Kidney (tissue), 14 donors: ENCODE measurements around the gene PLXNB1. TPM values are rescaled to one million over a fixed set of nuclear protein-coding genes. Genes with fewer than 3 reads are reported as not detected.
A peak's percentile ranks its signal among the peaks of the same experiment; 100 is the strongest.

ENCODE experiments used
- DNase-seq, 5 donors: peaks; one replicate each; pipeline ENCODE4 v3.0.0-alpha.2; 2013 to 2020
- FAIRE-seq: peaks from 2 replicates; lab custom pipeline; 2012; peaks lifted over from hg19 to GRCh38; lab: Jason Lieb, UNC
- H3K27ac ChIP-seq, 2 donors: one replicate each; pipeline ENCODE4 v1.7.0; 2013; ENCODE audit warnings: low read depth in 2 of 2, low read length in 2 of 2, inconsistent platforms in 1 of 2
- H3K27me3 ChIP-seq: one replicate; pipeline ENCODE4 v1.7.1; 2013; ENCODE audit warnings: low read length, inconsistent platforms; ENCODE audit not compliant: control insufficient read depth, insufficient read depth
- H3K36me3 ChIP-seq, 3 donors: one replicate each; pipeline versions ENCODE4 v1.7.0 to v1.7.1; 2013; ENCODE audit warnings: low read length in 3 of 3, control low read depth in 1 of 3, inconsistent platforms in 1 of 3; ENCODE audit not compliant: insufficient read depth in 3 of 3, control insufficient read depth in 2 of 3
- H3K4me1 ChIP-seq, 3 donors: one replicate each; pipeline versions ENCODE4 v1.7.0 to v1.7.1; 2013; ENCODE audit warnings: low read length in 3 of 3, inconsistent platforms in 1 of 3, low read depth in 1 of 3; ENCODE audit not compliant: control insufficient read depth in 2 of 3, insufficient read depth in 2 of 3
- H3K4me3 ChIP-seq, 3 donors: one replicate each; pipeline versions ENCODE4 v1.7.0 to v1.8.1; 2013; ENCODE audit warnings: low read length in 3 of 3, control low read depth in 1 of 3, inconsistent platforms in 1 of 3
- H3K9ac ChIP-seq, 3 donors: one replicate each; pipeline versions ENCODE4 v1.7.0 to v1.7.1; 2013; ENCODE audit warnings: low read length in 3 of 3, control low read depth in 1 of 3, inconsistent platforms in 1 of 3
- H3K9me3 ChIP-seq, 3 donors: one replicate each; pipeline versions ENCODE4 v1.7.0 to v1.7.1; 2013; ENCODE audit warnings: low read length in 3 of 3, control low read depth in 1 of 3, inconsistent platforms in 1 of 3; ENCODE audit not compliant: control insufficient read depth in 2 of 3, insufficient read depth in 1 of 3
- intact Hi-C: fragments of 100-400 bp; cut with DNase I; formaldehyde crosslinking; loops from one replicate; pipeline ENCODE4 v1.11.1; 2022
- polyA plus RNA-seq: library from polyadenylated mRNA; stranded (reverse); fragments of 350-450 nt; fragmentation: Illumina TruSeq; extraction: RNeasy Lipid Tissue Mini Kit (QIAGEN cat#74804); gene quantifications from one replicate; pipeline ENCODE4 v1.2.3, GENCODE V29; 2014; ENCODE audit warnings: low read depth, low replicate concordance; ENCODE audit not compliant: insufficient read depth
- total RNA-seq: library from RNA; stranded (reverse); fragmentation: NEBNext Ultra II Directional; extraction: Animal tissue kit (Norgen Biotek cat#: 25700); gene quantifications from one replicate; pipeline ENCODE4 v1.2.1, GENCODE V29; 2021
- TF ChIP-seq, protein P1 (sequence below): IDR thresholded peaks from 3 replicates; pipeline ENCODE4 v1.5.1; 2012; ENCODE audit warnings: mild to moderate bottlenecking, moderate library complexity, borderline replicate concordance; ENCODE audit not compliant: insufficient read depth; ENCODE audit errors: extremely low read depth
- donor health status: control.
- donor health status: control.
- donor health status: control.
- donor health status: control.
- donor health status: control.
- donor health status: DM: yes; HTN: yes; CAD: no.
- donor health status: Normal renal cell carcinoma (clear cell type).

PLXNB1 gene
- total and polyA plus RNA-seq, 2 donors from 2014 or later: 101 to 224 TPM

DNA sequence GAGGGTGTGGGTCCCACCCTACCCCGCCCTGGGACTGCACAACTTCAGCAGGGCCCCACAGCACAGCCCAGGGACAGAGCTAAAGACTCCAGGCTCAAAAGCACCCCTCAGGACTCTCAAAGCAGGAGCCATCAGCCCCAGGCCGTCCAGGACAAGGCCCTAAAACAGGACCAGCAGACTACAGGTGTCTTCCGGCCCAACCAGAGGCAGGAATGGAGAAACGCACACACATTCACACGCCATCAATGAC, 42.7 kb upstream of the PLXNB1 start:
- no peak for FAIRE-seq
- Histone ChIP-seq H3K9ac (peak overlapping the region; percentile 79 to 97 (median 95)), H3K4me3 (peak overlapping the region; percentile 86 to 97 (median 95)), H3K9me3 (no peaks in the 10 kb centered on the region), H3K36me3 (peaks cover 0 to 5% (median 3%) of the 10 kb centered on the region in 3 donors), H3K27me3 (no peaks in the 10 kb centered on the region), H3K4me1 (peaks cover 0 to 27% (median 2%) of the 10 kb centered on the region in 3 donors), H3K27ac (peak overlapping the region; percentile 93 to 95)
- TF ChIP-seq, protein P1, sequence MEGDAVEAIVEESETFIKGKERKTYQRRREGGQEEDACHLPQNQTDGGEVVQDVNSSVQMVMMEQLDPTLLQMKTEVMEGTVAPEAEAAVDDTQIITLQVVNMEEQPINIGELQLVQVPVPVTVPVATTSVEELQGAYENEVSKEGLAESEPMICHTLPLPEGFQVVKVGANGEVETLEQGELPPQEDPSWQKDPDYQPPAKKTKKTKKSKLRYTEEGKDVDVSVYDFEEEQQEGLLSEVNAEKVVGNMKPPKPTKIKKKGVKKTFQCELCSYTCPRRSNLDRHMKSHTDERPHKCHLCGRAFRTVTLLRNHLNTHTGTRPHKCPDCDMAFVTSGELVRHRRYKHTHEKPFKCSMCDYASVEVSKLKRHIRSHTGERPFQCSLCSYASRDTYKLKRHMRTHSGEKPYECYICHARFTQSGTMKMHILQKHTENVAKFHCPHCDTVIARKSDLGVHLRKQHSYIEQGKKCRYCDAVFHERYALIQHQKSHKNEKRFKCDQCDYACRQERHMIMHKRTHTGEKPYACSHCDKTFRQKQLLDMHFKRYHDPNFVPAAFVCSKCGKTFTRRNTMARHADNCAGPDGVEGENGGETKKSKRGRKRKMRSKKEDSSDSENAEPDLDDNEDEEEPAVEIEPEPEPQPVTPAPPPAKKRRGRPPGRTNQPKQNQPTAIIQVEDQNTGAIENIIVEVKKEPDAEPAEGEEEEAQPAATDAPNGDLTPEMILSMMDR: no peak
- no peak for DNase-seq
- intact Hi-C loops: no loop called here

DNA sequence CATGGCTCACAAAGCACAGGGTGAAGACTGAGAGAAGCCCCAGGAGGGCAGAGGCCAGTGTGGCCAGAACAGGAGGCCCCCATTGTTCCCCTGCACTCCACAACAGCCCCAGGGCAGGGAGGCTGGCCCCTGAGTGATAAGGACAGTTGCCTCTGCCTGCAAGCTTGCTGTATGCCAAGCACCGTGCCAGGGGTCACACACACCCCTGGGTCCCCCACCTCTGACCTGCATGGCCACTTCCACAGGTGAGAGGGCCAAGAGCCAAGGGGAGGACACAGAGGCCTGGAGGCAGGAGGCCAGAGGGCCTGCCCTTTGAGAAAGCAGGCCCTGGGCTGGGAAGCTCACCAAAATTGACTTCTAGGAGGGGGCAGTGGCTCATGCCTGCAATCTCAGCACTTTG, 40.4 kb upstream of the PLXNB1 start:
- intact Hi-C loops: no loop called here
- no peaks in the 10 kb centered on the region for H3K9me3 ChIP-seq
- FAIRE-seq: no peak
- H3K36me3 ChIP-seq: peaks cover 0 to 10% (median 5%) of the 10 kb centered on the region in 3 donors
- peak in 1 of 5 donors; percentile 64 for DNase-seq
- H3K27me3 ChIP-seq: no peaks in the 10 kb centered on the region
- peaks cover 0 to 42% (median 18%) of the 10 kb centered on the region in 3 donors for H3K4me1 ChIP-seq
- H3K27ac ChIP-seq: no peak overlapping the region
- TF ChIP-seq, protein P1: no peak
- no peak overlapping the region for H3K4me3 ChIP-seq
- no peak overlapping the region for H3K9ac ChIP-seq

DNA sequence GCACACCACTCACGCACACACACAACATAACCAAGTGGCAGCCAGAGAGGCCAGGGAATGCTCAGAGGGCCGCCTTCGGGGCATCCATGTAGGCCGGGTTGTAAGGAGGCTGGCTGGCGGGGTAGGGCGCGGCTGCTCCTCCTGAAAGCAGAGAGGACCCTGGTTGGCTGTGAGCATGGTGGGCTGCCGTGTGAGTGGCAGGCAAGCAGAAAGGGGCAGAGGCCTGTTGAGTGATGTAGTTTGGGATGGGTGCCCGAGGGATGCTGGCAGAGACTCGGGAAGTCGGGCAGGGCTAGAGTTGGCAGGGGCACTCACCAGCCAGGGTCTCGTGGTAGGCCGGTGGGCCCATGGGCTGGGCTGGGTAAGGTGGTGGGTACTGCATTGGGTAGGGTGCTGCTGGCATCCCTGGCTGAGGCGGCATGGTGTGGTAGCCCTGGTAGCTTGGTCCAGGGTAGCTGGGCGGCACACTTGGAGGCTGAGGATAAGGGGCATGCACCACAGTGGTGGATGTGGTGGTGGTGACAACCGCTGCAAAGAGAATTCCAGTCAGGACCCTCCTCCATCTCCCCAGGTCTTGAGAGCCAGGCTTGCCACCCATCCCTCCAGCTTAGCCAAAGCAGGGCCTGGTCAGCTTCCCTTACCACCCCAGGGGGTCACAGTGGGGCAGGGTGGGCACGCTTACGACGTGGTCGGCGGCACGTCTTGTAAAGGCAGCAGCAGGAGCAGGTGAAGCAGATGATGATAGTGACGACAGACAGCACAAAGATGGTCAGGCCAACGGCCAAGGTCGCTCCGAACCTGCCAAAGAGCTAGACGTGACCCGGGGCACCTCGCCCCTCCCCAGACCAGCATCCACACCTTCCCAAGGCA, 39.4 kb upstream of the PLXNB1 start:
- intact Hi-C loops: loop anchor here (5.0 kb wide), 1 partner anchor 33 kb away; the partner anchor contains the start of gene SHISA5
- no peak overlapping the region for H3K9ac ChIP-seq
- no peak overlapping the region for H3K4me3 ChIP-seq
- TF ChIP-seq, protein P1: no peak
- FAIRE-seq: no peak
- peaks cover 0 to 47% (median 23%) of the 10 kb centered on the region in 3 donors for H3K4me1 ChIP-seq
- no peaks in the 10 kb centered on the region for H3K9me3 ChIP-seq
- DNase-seq: peak in 1 of 5 donors; percentile 71
- H3K27ac ChIP-seq: no peak overlapping the region
- peaks cover 0 to 10% (median 5%) of the 10 kb centered on the region in 3 donors for H3K36me3 ChIP-seq
- H3K27me3 ChIP-seq: no peaks in the 10 kb centered on the region
